Measurements from ENCODE around the gene ITGAE. TPM values are rescaled to one million over a fixed set of nuclear protein-coding genes. Genes with fewer than 3 reads are reported as not detected.

The ITGAE gene
- total RNA-seq, 1 donor from 2014 or later, result 17.1 TPM

DNA sequence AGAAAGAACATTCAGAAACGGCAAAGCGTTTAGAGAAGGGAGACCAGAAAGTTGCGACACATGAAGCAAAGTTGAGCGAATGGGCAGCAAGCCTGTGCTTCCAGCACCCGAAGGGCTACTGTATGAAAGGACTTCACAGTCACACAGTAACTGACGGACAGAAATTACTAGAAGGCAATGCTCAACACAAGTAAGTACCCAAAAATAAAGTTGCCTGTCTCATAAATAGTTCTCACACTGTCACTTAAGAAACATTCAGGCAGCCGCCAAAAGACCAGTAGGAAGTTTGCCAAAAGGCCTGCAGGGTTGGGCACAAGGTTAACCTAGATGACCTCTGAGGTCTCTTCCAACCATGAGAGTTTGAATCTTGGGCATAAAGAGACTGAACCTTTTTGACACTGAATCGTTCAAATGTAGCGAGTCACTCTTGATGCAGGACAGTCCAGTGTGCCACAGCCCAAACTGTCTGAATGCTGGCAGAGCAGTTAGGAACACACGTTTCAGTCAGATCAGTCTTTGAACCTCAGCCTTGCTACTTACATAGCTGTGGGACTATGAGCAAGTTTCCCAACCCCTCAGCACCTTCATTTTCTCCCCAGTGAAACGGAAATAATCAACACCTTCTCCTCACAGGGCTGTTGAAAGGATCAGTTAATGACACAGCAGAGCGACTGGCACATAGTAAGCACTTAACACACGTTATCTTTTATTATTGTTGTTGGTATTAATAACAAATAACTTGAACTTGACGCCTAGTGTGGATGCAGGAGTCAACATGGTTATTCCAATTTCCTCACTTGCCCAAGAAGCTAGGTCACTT is 34.6 kb upstream of the ITGAE start:
- TF ChIP-seq CTCF (IDR thresholded peaks at IDR 0.05; ENCODE audit: insufficient read depth, low read length, severe bottlenecking), result no peak
- Histone ChIP-seq H3K4me3 (ENCODE audit: low read depth, low read length) (no peak overlapping the region), H3K36me3 (ENCODE audit: control insufficient read depth, insufficient read depth, low read length) (peaks cover 14% of the 10 kb centered on the region), H3K27me3 (ENCODE audit: control insufficient read depth, insufficient read depth, low read length) (no peaks in the 10 kb centered on the region)
- FAIRE-seq (peak; percentile 90), DNase-seq (ENCODE audit: low read depth) (no peak)

- FAIRE-seq, result no peak
- no peak for TF ChIP-seq CTCF (IDR thresholded peaks at IDR 0.05; ENCODE audit: insufficient read depth, low read length, severe bottlenecking)
- DNase-seq (ENCODE audit: low read depth), result no peak
- Histone ChIP-seq H3K4me3 (ENCODE audit: low read depth, low read length) (no peak overlapping the region), H3K27me3 (ENCODE audit: control insufficient read depth, insufficient read depth, low read length) (no peaks in the 10 kb centered on the region), H3K36me3 (ENCODE audit: control insufficient read depth, insufficient read depth, low read length) (peaks cover 14% of the 10 kb centered on the region)
These were observed 33.8 kb upstream of the ITGAE start for GRCh38 chr17:3834811-3835210.

DNA sequence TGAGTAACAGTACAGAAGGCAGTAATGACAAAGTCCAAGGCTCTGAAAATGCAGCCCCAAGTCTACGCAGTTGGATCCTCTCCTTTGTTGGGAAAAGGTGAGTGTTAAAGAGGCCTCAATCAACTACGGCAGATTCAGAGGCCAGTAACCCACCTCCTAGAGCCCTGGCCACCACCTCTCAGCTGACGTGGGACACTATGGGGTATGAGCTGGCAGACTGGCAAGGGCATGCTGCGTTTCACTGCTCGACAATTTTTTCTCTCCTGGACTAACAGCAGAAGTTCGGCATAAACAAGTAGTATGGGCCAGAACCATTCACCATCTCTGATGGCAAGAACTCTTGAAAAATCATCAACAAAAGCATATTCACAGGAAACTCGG is 27.9 kb upstream of the ITGAE start:
- DNase-seq (ENCODE audit: low read depth), result no peak
- no peak for TF ChIP-seq CTCF (IDR thresholded peaks at IDR 0.05; ENCODE audit: insufficient read depth, low read length, severe bottlenecking)
- FAIRE-seq, result no peak
- H3K27me3 ChIP-seq (ENCODE audit: control insufficient read depth, insufficient read depth, low read length), result no peaks in the 10 kb centered on the region
- peaks cover 11% of the 10 kb centered on the region for H3K36me3 ChIP-seq (ENCODE audit: control insufficient read depth, insufficient read depth, low read length)
- no peak overlapping the region for H3K4me3 ChIP-seq (ENCODE audit: low read depth, low read length)

DNA sequence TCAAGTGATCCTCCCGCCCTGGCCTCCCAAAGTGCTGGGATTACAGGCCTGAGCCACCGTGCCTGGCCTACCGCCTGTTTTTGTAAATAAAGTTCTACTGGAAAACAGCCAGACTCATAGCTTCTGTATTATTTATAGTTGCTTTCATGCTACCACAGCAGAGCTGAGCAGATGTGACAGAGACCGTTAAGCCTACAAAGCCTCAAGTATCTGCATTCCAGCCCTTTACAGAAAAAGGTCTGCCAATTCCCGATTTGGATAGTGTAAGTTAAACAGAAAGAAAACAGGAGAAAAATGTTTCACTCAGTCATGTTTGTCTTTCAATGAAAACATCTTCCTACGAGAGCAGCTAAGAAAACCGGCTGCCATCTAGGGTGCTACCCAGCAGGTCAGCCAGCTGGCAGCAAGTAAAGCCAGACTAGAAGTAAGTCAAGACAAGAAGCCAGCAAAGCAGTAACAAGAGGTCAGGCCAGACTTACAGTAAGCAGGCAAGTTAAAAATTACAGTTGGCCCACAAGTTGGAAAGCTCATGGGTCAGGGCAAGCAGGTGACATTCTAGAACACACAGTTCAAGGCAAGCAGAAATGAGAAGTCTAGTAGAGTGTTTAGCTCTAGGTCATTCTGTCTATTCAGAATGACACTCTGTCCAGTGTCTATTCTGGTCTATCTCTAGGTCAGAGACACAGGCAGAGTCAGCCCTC is 27.3 kb upstream of the ITGAE start:
- DNase-seq (ENCODE audit: low read depth) (no peak), FAIRE-seq (no peak)
- Histone ChIP-seq H3K36me3 (ENCODE audit: control insufficient read depth, insufficient read depth, low read length) (peaks cover 11% of the 10 kb centered on the region), H3K27me3 (ENCODE audit: control insufficient read depth, insufficient read depth, low read length) (no peaks in the 10 kb centered on the region), H3K4me3 (ENCODE audit: low read depth, low read length) (no peak overlapping the region)
- TF ChIP-seq CTCF (IDR thresholded peaks at IDR 0.05; ENCODE audit: insufficient read depth, low read length, severe bottlenecking), result no peak

- Histone ChIP-seq H3K27me3 (ENCODE audit: control insufficient read depth, insufficient read depth, low read length) (no peaks in the 10 kb centered on the region), H3K36me3 (ENCODE audit: control insufficient read depth, insufficient read depth, low read length) (peaks cover 10% of the 10 kb centered on the region), H3K4me3 (ENCODE audit: low read depth, low read length) (no peak overlapping the region)
- DNase-seq (ENCODE audit: low read depth) (peak; percentile 75), FAIRE-seq (no peak)
- TF ChIP-seq CTCF (IDR thresholded peaks at IDR 0.05; ENCODE audit: insufficient read depth, low read length, severe bottlenecking), result peak; percentile 76
These were observed 26.3 kb upstream of the ITGAE start for GRCh38 chr17:3827124-3827773.

All from bronchial epithelial cell (primary cell).